Lower lobe of right lung (tissue), 2 donors: ENCODE data around the gene DGKA. TPM values are rescaled to one million over a fixed set of nuclear protein-coding genes. Genes with fewer than 3 reads are reported as not detected.
"Not testable (repeated sequence)": the region's sequence is repeated elsewhere in the genome, so short reads cannot be mapped to it uniquely, and the experiment has no call there.

Source experiments
- ATAC-seq, 2 donors: fragments of 200-7000 bp; cut with Tn5 transposase; one replicate each; pipeline ENCODE4 v1.9.1; 2020 to 2022; ENCODE audit warnings: mild to moderate bottlenecking in 2 of 2, moderate library complexity in 2 of 2
- DNase-seq: peaks from one replicate; pipeline ENCODE4 v3.0.0-alpha.2; 2020
- H3K27ac ChIP-seq: fragments of 200-600 bp; one replicate; pipeline ENCODE4 v1.8.0; 2022
- H3K27me3 ChIP-seq: fragments of 200-600 bp; one replicate; pipeline ENCODE4 v1.8.0; 2022; ENCODE audit warnings: low read depth
- H3K36me3 ChIP-seq: fragments of 200-600 bp; one replicate; pipeline ENCODE4 v1.8.0; 2022; ENCODE audit warnings: mild to moderate bottlenecking
- H3K4me1 ChIP-seq: fragments of 200-600 bp; one replicate; pipeline ENCODE4 v1.8.0; 2022
- H3K4me3 ChIP-seq: fragments of 200-600 bp; one replicate; pipeline ENCODE4 v1.8.0; 2022; ENCODE audit warnings: mild to moderate bottlenecking
- H3K9me3 ChIP-seq: fragments of 200-600 bp; one replicate; pipeline ENCODE4 v1.8.0; 2022
- intact Hi-C: fragments of 100-400 bp; cut with DNase I; formaldehyde crosslinking; loops from one replicate; pipeline ENCODE4 v1.11.0; 2022
- total RNA-seq: library from RNA; stranded (reverse); fragmentation: NEBNext Ultra II Directional; extraction: Animal tissue kit (Norgen Biotek cat#: 25700); gene quantifications from one replicate; pipeline ENCODE4 v1.2.1, GENCODE V29; 2021
- TF ChIP-seq, protein P1 (sequence below): fragments of 200-600 bp; IDR thresholded peaks from one replicate; pipeline ENCODE4 v1.8.0; 2022; ENCODE audit warnings: antibody characterized with exemption, mild to moderate bottlenecking
- donor health status: DM: no; HTN: yes; CAD: no; lungs with severe emphysema.

DGKA gene
- total RNA-seq, 1 donor from 2014 or later = 35.3 TPM

DNA sequence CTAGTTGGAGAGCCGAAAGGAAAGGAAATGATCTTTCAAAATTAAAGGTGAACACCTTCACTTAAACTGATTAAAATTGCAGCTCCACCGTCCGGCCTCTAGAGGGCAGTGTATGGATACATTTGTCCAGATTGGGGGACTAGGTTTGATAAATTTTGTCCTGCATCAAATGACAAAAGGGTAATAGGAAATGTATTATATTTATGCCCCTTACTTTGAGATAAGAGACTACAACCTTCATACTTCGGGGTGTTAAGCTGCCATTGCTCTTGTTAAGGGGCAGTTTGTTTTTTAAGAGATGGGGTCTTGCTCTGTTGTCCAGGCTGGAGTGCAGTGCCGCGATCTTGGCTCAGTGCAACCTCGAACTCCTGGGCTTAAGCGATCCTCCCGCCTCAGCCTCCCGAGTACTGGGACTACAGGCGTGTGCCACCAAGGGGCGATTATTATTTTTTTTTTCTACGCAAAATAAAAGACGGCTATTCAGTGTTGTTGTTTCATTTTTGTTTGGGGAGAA, 65.3 kb downstream of the DGKA start:
- H3K4me3 ChIP-seq = peak overlapping the region; percentile 79
- peak; percentile 77 to 81 for ATAC-seq
- intact Hi-C loops = no loop called here
- no peaks in the 10 kb centered on the region for H3K9me3 ChIP-seq
- peak overlapping the region; percentile 77 for H3K27ac ChIP-seq
- peaks cover 36% of the 10 kb centered on the region for H3K36me3 ChIP-seq
- peaks cover 15% of the 10 kb centered on the region for H3K4me1 ChIP-seq
- no peak for DNase-seq
- no peaks in the 10 kb centered on the region for H3K27me3 ChIP-seq
- TF ChIP-seq, protein P1, sequence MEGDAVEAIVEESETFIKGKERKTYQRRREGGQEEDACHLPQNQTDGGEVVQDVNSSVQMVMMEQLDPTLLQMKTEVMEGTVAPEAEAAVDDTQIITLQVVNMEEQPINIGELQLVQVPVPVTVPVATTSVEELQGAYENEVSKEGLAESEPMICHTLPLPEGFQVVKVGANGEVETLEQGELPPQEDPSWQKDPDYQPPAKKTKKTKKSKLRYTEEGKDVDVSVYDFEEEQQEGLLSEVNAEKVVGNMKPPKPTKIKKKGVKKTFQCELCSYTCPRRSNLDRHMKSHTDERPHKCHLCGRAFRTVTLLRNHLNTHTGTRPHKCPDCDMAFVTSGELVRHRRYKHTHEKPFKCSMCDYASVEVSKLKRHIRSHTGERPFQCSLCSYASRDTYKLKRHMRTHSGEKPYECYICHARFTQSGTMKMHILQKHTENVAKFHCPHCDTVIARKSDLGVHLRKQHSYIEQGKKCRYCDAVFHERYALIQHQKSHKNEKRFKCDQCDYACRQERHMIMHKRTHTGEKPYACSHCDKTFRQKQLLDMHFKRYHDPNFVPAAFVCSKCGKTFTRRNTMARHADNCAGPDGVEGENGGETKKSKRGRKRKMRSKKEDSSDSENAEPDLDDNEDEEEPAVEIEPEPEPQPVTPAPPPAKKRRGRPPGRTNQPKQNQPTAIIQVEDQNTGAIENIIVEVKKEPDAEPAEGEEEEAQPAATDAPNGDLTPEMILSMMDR = peak; percentile 82

DNA sequence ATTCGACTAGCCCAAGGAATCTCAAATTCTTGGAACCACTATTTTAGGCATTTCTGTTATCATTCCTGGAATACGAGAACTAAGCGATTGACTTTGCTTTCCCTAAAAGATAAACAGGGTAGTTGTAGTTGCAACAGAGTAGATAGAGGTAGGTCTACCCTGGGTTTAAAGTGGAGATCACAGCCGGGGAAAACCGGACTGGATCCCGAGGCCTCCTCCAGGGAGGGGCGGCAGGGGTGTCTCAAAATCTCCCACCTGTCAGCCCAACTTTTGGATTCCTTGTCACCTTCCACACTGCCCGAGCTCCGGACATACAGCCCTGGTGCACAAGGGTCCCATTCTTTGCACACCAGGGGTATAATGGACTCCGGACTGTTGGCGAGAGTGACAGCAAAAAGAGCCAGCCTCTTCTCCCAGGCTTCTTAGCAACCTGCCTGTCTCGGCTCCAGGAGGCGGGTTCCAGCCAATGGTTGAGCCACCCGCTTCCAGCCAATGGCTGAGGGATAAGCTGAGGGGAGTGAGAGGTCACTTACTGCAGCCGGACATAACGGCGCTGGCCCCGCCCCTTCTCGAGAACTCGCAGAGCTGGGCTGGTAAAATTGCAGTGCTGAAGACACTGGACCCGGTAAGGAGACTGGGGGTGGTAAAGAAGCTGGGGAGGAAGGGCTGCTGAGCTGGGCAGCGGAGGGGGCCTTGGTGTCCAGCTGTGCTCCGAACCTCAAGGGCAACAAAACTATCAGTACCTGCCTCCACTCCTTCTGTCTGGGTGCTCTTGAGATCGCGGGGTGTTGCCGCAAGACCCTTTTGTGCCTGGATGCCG, 66.0 kb downstream of the DGKA start, which contains the start of gene SUOX:
SUOX (plus strand) TSS at position 562 of the 820 bp plus-strand sequence. CDS start 4,946 bp downstream, outside the sequence.
- intact Hi-C loops = no loop called here
- H3K27ac ChIP-seq = peak within 1 kb of the TSS; percentile 77
- peak; percentile 98 for DNase-seq
- H3K9me3 ChIP-seq = no peaks in the 10 kb centered on the region
- H3K36me3 ChIP-seq = peaks cover 30% of the 10 kb centered on the region
- TF ChIP-seq, protein P1 = no peak
- ATAC-seq = peak; percentile 99 to 100
- no peaks in the 10 kb centered on the region for H3K27me3 ChIP-seq
- H3K4me3 ChIP-seq = peak within 1 kb of the TSS; percentile 79
- peaks cover 15% of the 10 kb centered on the region for H3K4me1 ChIP-seq

- Histone ChIP-seq H3K4me1 (peaks cover 15% of the 10 kb centered on the region), H3K36me3 (peaks cover 29% of the 10 kb centered on the region), H3K27me3 (no peaks in the 10 kb centered on the region), H3K27ac (peak overlapping the region; percentile 77), H3K4me3 (peak overlapping the region; percentile 79), H3K9me3 (no peaks in the 10 kb centered on the region)
- TF ChIP-seq, protein P1 = no peak
- DNase-seq (no peak), ATAC-seq (peak; percentile 40)
- intact Hi-C loops = no loop called here
These were observed 66.5 kb downstream of the DGKA start for GRCh38 chr12:55997535-55997859.

- peaks cover 26% of the 10 kb centered on the region for H3K36me3 ChIP-seq
- DNase-seq, H3K27me3 ChIP-seq, ATAC-seq, H3K4me3 ChIP-seq, H3K27ac ChIP-seq, H3K9me3 ChIP-seq, intact Hi-C loops: not testable (repeated sequence)
- H3K4me1 ChIP-seq = peaks cover 15% of the 10 kb centered on the region
These were observed 68.6 kb downstream of the DGKA start for GRCh38 chr12:55999522-55999921.

- intact Hi-C loops, H3K27me3 ChIP-seq, H3K4me3 ChIP-seq, DNase-seq, H3K9me3 ChIP-seq, H3K27ac ChIP-seq, ATAC-seq: not testable (repeated sequence)
- peaks cover 27% of the 10 kb centered on the region for H3K36me3 ChIP-seq
- peaks cover 15% of the 10 kb centered on the region for H3K4me1 ChIP-seq
These were observed 69.1 kb downstream of the DGKA start for GRCh38 chr12:55999999-56000540.

DNA sequence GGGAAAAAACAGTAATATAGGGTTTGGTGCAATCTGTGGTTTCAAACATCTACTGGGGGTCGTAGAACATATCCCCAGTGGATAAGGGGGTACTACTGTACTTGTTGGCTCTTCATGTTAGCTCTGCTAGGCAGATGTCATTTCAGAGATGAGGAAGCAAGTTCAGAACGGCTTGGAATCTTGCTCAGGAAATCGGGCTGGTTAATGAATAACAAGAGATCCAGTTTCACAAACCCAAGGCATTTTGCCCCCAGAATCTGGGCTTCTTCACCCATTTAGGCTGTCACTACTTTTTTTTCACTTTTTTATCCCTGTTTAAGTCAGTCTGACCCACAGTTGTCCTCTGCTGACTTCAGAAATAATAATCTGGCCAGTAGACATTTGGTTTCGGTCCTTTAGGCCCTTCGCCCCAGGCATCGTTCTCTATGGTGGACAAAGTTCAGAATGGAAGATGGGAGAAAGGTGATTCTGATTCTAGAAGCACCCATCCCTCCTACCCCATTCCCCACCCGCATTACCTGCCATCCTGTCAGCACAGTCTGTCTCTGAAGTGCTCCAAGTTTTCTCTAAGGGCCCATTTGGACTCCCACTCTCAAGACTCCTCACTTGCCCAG, 70.6 kb downstream of the DGKA start:
- H3K36me3 ChIP-seq = peaks cover 23% of the 10 kb centered on the region
- no peak overlapping the region for H3K4me3 ChIP-seq
- peaks cover 8% of the 10 kb centered on the region for H3K4me1 ChIP-seq
- no peak overlapping the region for H3K27ac ChIP-seq
- no peaks in the 10 kb centered on the region for H3K9me3 ChIP-seq
- DNase-seq = no peak
- TF ChIP-seq, protein P1 = no peak
- intact Hi-C loops = no loop called here
- no peak for ATAC-seq
- H3K27me3 ChIP-seq = no peaks in the 10 kb centered on the region

GRCh38 chr12:56003376-56003775, 72.4 kb downstream of the DGKA start:
- Histone ChIP-seq H3K36me3 (peaks cover 23% of the 10 kb centered on the region), H3K4me1 (peaks cover 12% of the 10 kb centered on the region)
- H3K27ac ChIP-seq, H3K27me3 ChIP-seq, H3K4me3 ChIP-seq, intact Hi-C loops, DNase-seq, H3K9me3 ChIP-seq: not testable (repeated sequence)
- ATAC-seq = peak in 1 of 2 donors; percentile 8
